Neuronal stem cell (in vitro differentiated cells): Measurements from ENCODE around the gene SLC2A10.

Experiments
- DNase-seq: peaks from one replicate; pipeline ENCODE4 v3.0.0-alpha.2; 2013; ENCODE audit warnings: low spot score
- H2AFZ ChIP-seq: one replicate; pipeline ENCODE4 v1.6.1; 2013; ENCODE audit warnings: mild to moderate bottlenecking, low read length, inconsistent platforms
- H2AK5ac ChIP-seq: 2 replicates; pipeline ENCODE4 v1.6.1; 2013; ENCODE audit warnings: low read depth, mild to moderate bottlenecking, inconsistent platforms, low read length, moderate library complexity, mixed read lengths
- H2BK120ac ChIP-seq: 2 replicates; pipeline ENCODE4 v1.6.1; 2013; ENCODE audit warnings: low read depth, mild to moderate bottlenecking, inconsistent platforms, low read length, moderate library complexity, mixed read lengths
- H2BK12ac ChIP-seq: one replicate; pipeline ENCODE4 v1.6.1; 2013; ENCODE audit warnings: low read length, inconsistent platforms
- H2BK15ac ChIP-seq: 2 replicates; pipeline ENCODE4 v1.6.1; 2013; ENCODE audit warnings: mild to moderate bottlenecking, low read length, inconsistent platforms, mixed read lengths
- H2BK5ac ChIP-seq: one replicate; pipeline ENCODE4 v1.6.1; 2013; ENCODE audit warnings: inconsistent platforms, mild to moderate bottlenecking, low read length, moderate library complexity
- H3K14ac ChIP-seq: one replicate; pipeline ENCODE4 v1.6.1; 2013; ENCODE audit warnings: low read length, inconsistent platforms
- H3K18ac ChIP-seq: 2 replicates; pipeline ENCODE4 v1.6.1; 2013; ENCODE audit warnings: low read length, inconsistent platforms
- H3K23ac ChIP-seq: 2 replicates; pipeline ENCODE4 v1.6.1; 2013; ENCODE audit warnings: low read depth, mild to moderate bottlenecking, mixed read lengths, low read length, inconsistent platforms; ENCODE audit not compliant: poor library complexity
- H3K27ac ChIP-seq: replicated peaks from 3 replicates; pipeline ENCODE4 v1.5.1; 2013; ENCODE audit warnings: low read length, inconsistent platforms
- H3K27me3 ChIP-seq, 3 experiments: 2 replicates each; pipeline ENCODE4 v1.6.1; 2013; ENCODE audit warnings: low read length in 3 of 3, mild to moderate bottlenecking in 2 of 3, inconsistent platforms in 1 of 3, low read depth in 1 of 3, mixed read lengths in 1 of 3, moderate library complexity in 1 of 3; ENCODE audit not compliant: control insufficient read depth in 3 of 3, insufficient read depth in 3 of 3
- H3K36me3 ChIP-seq, 2 donors: replicated peaks in 1 of 2; 2 replicates each; pipeline ENCODE4 v1.6.1; 2013; ENCODE audit warnings: low read length in 2 of 2; ENCODE audit not compliant: control insufficient read depth in 2 of 2, insufficient read depth in 2 of 2
- H3K4ac ChIP-seq: 2 replicates; pipeline ENCODE4 v1.6.1; 2013; ENCODE audit warnings: inconsistent platforms, mild to moderate bottlenecking, low read length, moderate library complexity
- H3K4me1 ChIP-seq, 2 donors: 1 replicate in 1 of 2; 2 replicates in 1 of 2; pipeline ENCODE4 v1.6.1; 2013; ENCODE audit warnings: low read length in 2 of 2, low read depth in 1 of 2; ENCODE audit not compliant: control insufficient read depth in 2 of 2, insufficient read depth in 1 of 2
- H3K4me2 ChIP-seq: one replicate; pipeline ENCODE4 v1.6.1; 2013; ENCODE audit warnings: mild to moderate bottlenecking, low read length, inconsistent platforms; ENCODE audit not compliant: insufficient read depth, poor library complexity, severe bottlenecking
- H3K4me3 ChIP-seq, 2 donors: 2 replicates each; pipeline ENCODE4 v1.5.1; 2013; ENCODE audit warnings: low read length in 2 of 2, mild to moderate bottlenecking in 2 of 2, inconsistent platforms in 1 of 2, moderate library complexity in 1 of 2
- H3K79me1 ChIP-seq: one replicate; pipeline ENCODE4 v1.6.1; 2013; ENCODE audit warnings: low read depth, mild to moderate bottlenecking, inconsistent platforms, low read length, moderate library complexity
- H3K9ac ChIP-seq: one replicate; pipeline ENCODE4 v1.6.1; 2013; ENCODE audit warnings: mild to moderate bottlenecking, low read depth, low read length, inconsistent platforms; ENCODE audit not compliant: poor library complexity
- H3K9me3 ChIP-seq, 2 donors: replicated peaks in 1 of 2; 2 replicates each; pipeline versions ENCODE3 to v1.6.1; 2013; ENCODE audit warnings: low read length in 2 of 2, mild to moderate bottlenecking in 2 of 2, inconsistent platforms in 1 of 2, low read depth in 1 of 2, mixed read lengths in 1 of 2, moderate library complexity in 1 of 2; ENCODE audit not compliant: control insufficient read depth in 2 of 2, insufficient read depth in 1 of 2
- H4K8ac ChIP-seq: one replicate; pipeline ENCODE4 v1.6.1; 2013; ENCODE audit warnings: low read depth, mild to moderate bottlenecking, inconsistent platforms, low read length, moderate library complexity
- H4K91ac ChIP-seq: one replicate; pipeline ENCODE4 v1.6.1; 2013; ENCODE audit warnings: low read length, low read depth, mild to moderate bottlenecking, inconsistent platforms; ENCODE audit not compliant: poor library complexity
- WGBS, 2 donors: extraction: QIAGEN DNeasy Blood & Tissue Kit; methylation state at CpG; one replicate each; pipeline ENCODE4 v1.1.7; 2013; ENCODE audit warnings: missing lambda C conversion rate in 2 of 2, mixed read lengths in 1 of 2; ENCODE audit not compliant: insufficient read length in 2 of 2, insufficient replicate concordance in 1 of 2; ENCODE audit errors: extremely low coverage in 2 of 2; 5-methylcytosine and 5-hydroxymethylcytosine counted together

Gene SLC2A10

GRCh38 chr20:46690219-46691106 is 19.0 kb upstream of the SLC2A10 start:
- Histone ChIP-seq H3K23ac (no peak overlapping the region), H3K27ac (no peak overlapping the region), H3K4me1 (peaks cover 10 to 17% of the 10 kb centered on the region in 2 donors), H3K27me3 (no peaks in the 10 kb centered on the region), H3K9me3 (no peaks in the 10 kb centered on the region), H2BK12ac (no peak overlapping the region), H3K36me3 (peaks cover 9 to 19% of the 10 kb centered on the region in 2 donors), H2BK120ac (no peak overlapping the region), H3K79me1 (peaks cover 2% of the 10 kb centered on the region), H3K4me3 (peak overlapping the region in 1 of 2 donors; percentile 46), H2BK15ac (no peak overlapping the region), H3K9ac (no peak overlapping the region), H3K4ac (no peak overlapping the region), H3K4me2 (no peak overlapping the region), H2AFZ (peak overlapping the region; percentile 62), H4K91ac (no peak overlapping the region), H3K18ac (no peak overlapping the region), H2BK5ac (no peak overlapping the region), H2AK5ac (no peak overlapping the region), H3K14ac (no peak overlapping the region), H4K8ac (no peak overlapping the region)
- 100% methylated on average over 4 of the region's 13 CpGs; no CpG with 5 or more reads in 1 of the 2 donors for WGBS, 2 donors
- DNase-seq: no peak

GRCh38 chr20:46691196-46691595 is 18.3 kb upstream of the SLC2A10 start:
- WGBS, 2 donors: no CpG with 5 or more reads among the region's 4 CpGs

GRCh38 chr20:46694484-46694883 is 15.0 kb upstream of the SLC2A10 start:
- DNase-seq: no peak
- Histone ChIP-seq H4K91ac (no peak overlapping the region), H3K4me2 (no peak overlapping the region), H3K9ac (no peak overlapping the region), H3K27me3 (no peaks in the 10 kb centered on the region), H2BK120ac (no peak overlapping the region), H4K8ac (no peak overlapping the region), H3K14ac (no peak overlapping the region), H3K27ac (no peak overlapping the region), H2AK5ac (no peak overlapping the region), H3K36me3 (no peaks in the 10 kb centered on the region), H3K79me1 (no peaks in the 10 kb centered on the region), H3K4me1 (peaks cover 7 to 34% of the 10 kb centered on the region in 2 donors), H3K4me3 (no peak overlapping the region), H3K4ac (no peak overlapping the region), H3K9me3 (peaks cover 0 to 5% of the 10 kb centered on the region in 2 donors), H2AFZ (peak overlapping the region; percentile 19), H3K18ac (no peak overlapping the region), H2BK15ac (no peak overlapping the region), H2BK12ac (no peak overlapping the region), H3K23ac (no peak overlapping the region), H2BK5ac (no peak overlapping the region)
- no CpG with 5 or more reads among the region's 2 CpGs for WGBS, 2 donors

More at GRCh38 chr20:46691196-46691595, 18.3 kb upstream of the SLC2A10 start:
- H3K79me1 ChIP-seq: peaks cover 2% of the 10 kb centered on the region
- H3K4me3 ChIP-seq: no peak overlapping the region
- no peaks in the 10 kb centered on the region for H3K27me3 ChIP-seq
- H3K27ac ChIP-seq: no peak overlapping the region
- H3K36me3 ChIP-seq: peaks cover 6 to 11% of the 10 kb centered on the region in 2 donors
- DNase-seq: no peak
- H2BK12ac ChIP-seq: no peak overlapping the region
- no peak overlapping the region for H4K8ac ChIP-seq
- H4K91ac ChIP-seq: no peak overlapping the region
- no peak overlapping the region for H3K4ac ChIP-seq
- H3K9ac ChIP-seq: no peak overlapping the region
- no peaks in the 10 kb centered on the region for H3K9me3 ChIP-seq
- no peak overlapping the region for H3K14ac ChIP-seq
- peaks cover 13 to 21% of the 10 kb centered on the region in 2 donors for H3K4me1 ChIP-seq
- H2AK5ac ChIP-seq: no peak overlapping the region
- no peak overlapping the region for H3K18ac ChIP-seq
- no peak overlapping the region for H2BK5ac ChIP-seq
- no peak overlapping the region for H2AFZ ChIP-seq
- no peak overlapping the region for H3K23ac ChIP-seq
- H2BK15ac ChIP-seq: no peak overlapping the region
- no peak overlapping the region for H3K4me2 ChIP-seq
- H2BK120ac ChIP-seq: no peak overlapping the region

- DNase-seq: no peak
- Histone ChIP-seq H3K18ac (no peak overlapping the region), H3K27me3 (no peaks in the 10 kb centered on the region), H3K4me2 (no peak overlapping the region), H3K9ac (no peak overlapping the region), H3K4me1 (peaks cover 4 to 32% of the 10 kb centered on the region in 2 donors), H3K23ac (no peak overlapping the region), H3K36me3 (no peaks in the 10 kb centered on the region), H4K91ac (no peak overlapping the region), H3K9me3 (peaks cover 0 to 5% of the 10 kb centered on the region in 2 donors), H2AK5ac (no peak overlapping the region), H2BK12ac (no peak overlapping the region), H3K14ac (no peak overlapping the region), H2BK120ac (no peak overlapping the region), H3K4ac (no peak overlapping the region), H4K8ac (no peak overlapping the region), H2BK5ac (no peak overlapping the region), H3K79me1 (no peaks in the 10 kb centered on the region), H3K4me3 (no peak overlapping the region), H2BK15ac (no peak overlapping the region), H2AFZ (peak overlapping the region; percentile 0), H3K27ac (no peak overlapping the region)
- WGBS, 2 donors: no CpG with 5 or more reads among the region's 3 CpGs
Measured at GRCh38 chr20:46695892-46696291, 13.6 kb upstream of the SLC2A10 start.
